Esophagus (tissue), 2 donors: ENCODE measurements around the gene TFF2. TPM values are rescaled to one million over a fixed set of nuclear protein-coding genes. Genes with fewer than 3 reads are reported as not detected.

ENCODE experiments used
- H3K27ac ChIP-seq, 2 donors: one replicate each; pipeline ENCODE4 v1.5.1; 2013; ENCODE audit warnings: low read depth in 2 of 2, mild to moderate bottlenecking in 2 of 2, inconsistent platforms in 1 of 2, low read length in 1 of 2, moderate library complexity in 1 of 2
- H3K27me3 ChIP-seq, 2 donors: one replicate each; pipeline ENCODE4 v1.6.1; 2013; ENCODE audit warnings: low read length in 2 of 2, control low read depth in 1 of 2, mild to moderate bottlenecking in 1 of 2; ENCODE audit not compliant: insufficient read depth in 2 of 2, control insufficient read depth in 1 of 2
- H3K36me3 ChIP-seq, 2 donors: one replicate each; pipeline ENCODE4 v1.6.1; 2013; ENCODE audit warnings: low read length in 1 of 2; ENCODE audit not compliant: control insufficient read depth in 2 of 2, insufficient read depth in 2 of 2
- H3K4me1 ChIP-seq, 2 donors: one replicate each; pipeline ENCODE4 v1.6.1; 2013; ENCODE audit warnings: low read length in 1 of 2; ENCODE audit not compliant: control insufficient read depth in 2 of 2, insufficient read depth in 2 of 2
- H3K4me3 ChIP-seq, 2 donors: one replicate each; pipeline ENCODE4 v1.5.1; 2013; ENCODE audit warnings: low read length in 2 of 2, mild to moderate bottlenecking in 2 of 2, low read depth in 1 of 2, moderate library complexity in 1 of 2
- H3K9me3 ChIP-seq, 2 donors: one replicate each; pipeline ENCODE4 v1.6.1; 2013; ENCODE audit warnings: mild to moderate bottlenecking in 2 of 2, low read depth in 1 of 2, low read length in 1 of 2, moderate library complexity in 1 of 2; ENCODE audit not compliant: control insufficient read depth in 2 of 2, insufficient read depth in 1 of 2
- WGBS, 2 donors: extraction: QIAGEN DNeasy Blood & Tissue Kit; methylation state at CpG; one replicate each; pipeline ENCODE4 v1.1.7; 2013; 5-methylcytosine and 5-hydroxymethylcytosine counted together
- polyA plus RNA-seq, 2 donors: library from polyadenylated mRNA; stranded (reverse); fragments of 200-250 nt; gene quantifications; one replicate each; pipeline ENCODE4 v1.2.3, GENCODE V29; 2013
- donor health status: healthy with polysubstance abuse.
- donor health status: Bipolar disorder and iron deficiency.

Gene TFF2
- polyA plus RNA-seq, 2 donors = 0.13 to 2.3 TPM

GRCh38 chr21:42385619-42386018 lies 34.8 kb upstream of the TFF2 start:
- no peaks in the 10 kb centered on the region for H3K36me3 ChIP-seq
- H3K4me1 ChIP-seq = no peaks in the 10 kb centered on the region
- 95 to 96% methylated on average over 5 of the region's 5 CpGs for WGBS, 2 donors
- H3K27me3 ChIP-seq = no peaks in the 10 kb centered on the region
- H3K9me3 ChIP-seq = peaks cover 0 to 10% of the 10 kb centered on the region in 2 donors
- no peak overlapping the region for H3K4me3 ChIP-seq
- H3K27ac ChIP-seq = no peak overlapping the region

GRCh38 chr21:42384989-42385388 lies 34.2 kb upstream of the TFF2 start:
- no peak overlapping the region for H3K4me3 ChIP-seq
- H3K36me3 ChIP-seq = no peaks in the 10 kb centered on the region
- no peaks in the 10 kb centered on the region for H3K27me3 ChIP-seq
- WGBS, 2 donors = 86 to 93% methylated on average over 2 of the region's 2 CpGs
- peaks cover 0 to 10% of the 10 kb centered on the region in 2 donors for H3K9me3 ChIP-seq
- no peaks in the 10 kb centered on the region for H3K4me1 ChIP-seq
- H3K27ac ChIP-seq = no peak overlapping the region

GRCh38 chr21:42384156-42384945 lies 33.6 kb upstream of the TFF2 start:
- no peak overlapping the region for H3K27ac ChIP-seq
- WGBS, 2 donors = 72 to 77% methylated on average over 8 of the region's 8 CpGs
- H3K4me1 ChIP-seq = no peaks in the 10 kb centered on the region
- peaks cover 0 to 10% of the 10 kb centered on the region in 2 donors for H3K9me3 ChIP-seq
- H3K36me3 ChIP-seq = no peaks in the 10 kb centered on the region
- H3K4me3 ChIP-seq = no peak overlapping the region
- no peaks in the 10 kb centered on the region for H3K27me3 ChIP-seq

GRCh38 chr21:42383331-42383730 lies 32.5 kb upstream of the TFF2 start:
- Histone ChIP-seq H3K36me3 (no peaks in the 10 kb centered on the region), H3K4me3 (no peak overlapping the region), H3K27ac (no peak overlapping the region), H3K27me3 (no peaks in the 10 kb centered on the region), H3K4me1 (no peaks in the 10 kb centered on the region), H3K9me3 (peaks cover 0 to 10% of the 10 kb centered on the region in 2 donors)
- WGBS, 2 donors = 80 to 81% methylated on average over 5 to 6 of the region's 6 CpGs

GRCh38 chr21:42382915-42383314 lies 32.1 kb upstream of the TFF2 start:
- 91 to 97% methylated on average over 6 of the region's 6 CpGs for WGBS, 2 donors

GRCh38 chr21:42381347-42381984 lies 30.7 kb upstream of the TFF2 start:
- Histone ChIP-seq H3K9me3 (peaks cover 0 to 10% of the 10 kb centered on the region in 2 donors), H3K4me3 (no peak overlapping the region), H3K4me1 (no peaks in the 10 kb centered on the region), H3K27ac (no peak overlapping the region), H3K27me3 (no peaks in the 10 kb centered on the region), H3K36me3 (no peaks in the 10 kb centered on the region)
- WGBS, 2 donors = 50 to 76% methylated on average over 1 of the region's 1 CpG

More at GRCh38 chr21:42382915-42383314, 32.1 kb upstream of the TFF2 start:
- Histone ChIP-seq H3K4me1 (no peaks in the 10 kb centered on the region), H3K27ac (no peak overlapping the region), H3K9me3 (peaks cover 0 to 10% of the 10 kb centered on the region in 2 donors), H3K27me3 (no peaks in the 10 kb centered on the region), H3K36me3 (no peaks in the 10 kb centered on the region), H3K4me3 (no peak overlapping the region)

GRCh38 chr21:42379426-42380215 lies 28.8 kb upstream of the TFF2 start:
- Histone ChIP-seq H3K27ac (no peak overlapping the region), H3K9me3 (peaks cover 0 to 12% of the 10 kb centered on the region in 2 donors), H3K4me1 (no peaks in the 10 kb centered on the region), H3K27me3 (no peaks in the 10 kb centered on the region), H3K4me3 (no peak overlapping the region), H3K36me3 (no peaks in the 10 kb centered on the region)
- 79 to 80% methylated on average over 17 of the region's 17 CpGs for WGBS, 2 donors

GRCh38 chr21:42378418-42378817 lies 27.6 kb upstream of the TFF2 start:
- H3K27me3 ChIP-seq = no peaks in the 10 kb centered on the region
- no peak overlapping the region for H3K4me3 ChIP-seq
- 82 to 87% methylated on average over 8 of the region's 8 CpGs for WGBS, 2 donors
- H3K9me3 ChIP-seq = peaks cover 0 to 10% of the 10 kb centered on the region in 2 donors
- H3K27ac ChIP-seq = no peak overlapping the region
- H3K36me3 ChIP-seq = no peaks in the 10 kb centered on the region
- no peaks in the 10 kb centered on the region for H3K4me1 ChIP-seq

GRCh38 chr21:42377951-42378340 lies 27.2 kb upstream of the TFF2 start:
- H3K4me3 ChIP-seq = no peak overlapping the region
- WGBS, 2 donors = 85 to 94% methylated on average over 5 of the region's 5 CpGs

More at GRCh38 chr21:42377951-42378340, 27.2 kb upstream of the TFF2 start:
- Histone ChIP-seq H3K36me3 (no peaks in the 10 kb centered on the region), H3K27ac (no peak overlapping the region), H3K27me3 (no peaks in the 10 kb centered on the region), H3K9me3 (peaks cover 0 to 9% of the 10 kb centered on the region in 2 donors), H3K4me1 (no peaks in the 10 kb centered on the region)
